GM18505 (cell line): Measurements from ENCODE around the gene FRMPD3.

ENCODE experiments used
- ATAC-seq: cut with Tn5 transposase; IDR thresholded peaks from one replicate; pipeline ENCODE4 v1.9.1; 2021; ENCODE audit not compliant: unreplicated experiment
- POLR2A ChIP-seq: IDR thresholded peaks from 4 replicates; pipeline ENCODE4 v1.6.1; 2011; ENCODE audit warnings: borderline replicate concordance; ENCODE audit not compliant: insufficient read depth, insufficient read length; ENCODE audit errors: extremely low read depth

FRMPD3 gene

GRCh38 chrX:107496786-107497185, 47.3 kb downstream of the FRMPD3 start:
- no peak for TF ChIP-seq POLR2A

More at GRCh38 chrX:107496786-107497185, 47.3 kb downstream of the FRMPD3 start:
- ATAC-seq, result no peak
